ENCODE results near the gene GPX4. TPM values are rescaled to one million over a fixed set of nuclear protein-coding genes. Genes with fewer than 3 reads are reported as not detected.

GPX4 gene
- total and polyA plus RNA-seq, 10 of the 15 experiments (the other 5 are each of a cell fraction or from before 2014, with no cell fraction given): 33.3 to 749 (median 297) TPM

DNA sequence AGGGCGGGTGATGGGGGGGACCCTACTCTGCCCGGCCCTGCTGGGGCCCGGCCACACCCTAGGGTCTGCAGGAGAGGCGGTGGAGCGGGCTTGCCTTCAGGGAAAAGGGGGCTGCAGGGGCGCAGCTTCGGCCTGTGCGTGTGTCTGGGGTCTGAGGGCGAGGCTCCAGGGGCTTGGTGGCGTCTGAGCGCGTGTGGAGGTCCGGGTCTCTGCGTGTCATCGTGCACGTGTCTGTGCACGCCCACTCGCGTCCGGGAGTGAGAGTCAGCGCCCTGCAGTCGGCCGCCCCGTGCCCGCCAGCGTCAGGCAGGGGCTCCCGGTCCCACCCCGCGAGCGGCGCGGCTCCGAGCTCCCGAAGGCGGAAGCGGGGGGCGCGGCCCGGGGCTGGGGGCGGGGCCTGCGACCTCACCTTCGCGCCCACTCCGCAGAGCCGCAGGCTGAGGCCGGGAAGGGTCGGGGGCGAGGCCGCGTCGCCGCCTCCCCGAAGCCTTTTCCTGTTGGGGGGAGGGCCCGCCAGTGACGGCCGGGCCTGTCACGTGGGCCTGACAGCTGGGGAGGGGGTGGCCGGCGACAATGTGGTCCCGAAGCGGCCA is 37.0 kb upstream of the GPX4 start, which contains the start of gene ARHGAP45 (continued):
- TF ChIP-seq, protein P1, sequence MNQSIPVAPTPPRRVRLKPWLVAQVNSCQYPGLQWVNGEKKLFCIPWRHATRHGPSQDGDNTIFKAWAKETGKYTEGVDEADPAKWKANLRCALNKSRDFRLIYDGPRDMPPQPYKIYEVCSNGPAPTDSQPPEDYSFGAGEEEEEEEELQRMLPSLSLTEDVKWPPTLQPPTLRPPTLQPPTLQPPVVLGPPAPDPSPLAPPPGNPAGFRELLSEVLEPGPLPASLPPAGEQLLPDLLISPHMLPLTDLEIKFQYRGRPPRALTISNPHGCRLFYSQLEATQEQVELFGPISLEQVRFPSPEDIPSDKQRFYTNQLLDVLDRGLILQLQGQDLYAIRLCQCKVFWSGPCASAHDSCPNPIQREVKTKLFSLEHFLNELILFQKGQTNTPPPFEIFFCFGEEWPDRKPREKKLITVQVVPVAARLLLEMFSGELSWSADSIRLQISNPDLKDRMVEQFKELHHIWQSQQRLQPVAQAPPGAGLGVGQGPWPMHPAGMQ (IDR thresholded peaks at IDR 0.05; ENCODE audit: borderline replicate concordance): no peak
- TF ChIP-seq TCF3 (IDR thresholded peaks at IDR 0.05; ENCODE audit: borderline replicate concordance, insufficient read depth, low read depth, low read length) (0 out of 2 replicates have a peak, but pooled peaks have one; percentile 56), MEF2A (IDR thresholded peaks at IDR 0.05; ENCODE audit: insufficient read depth, low read depth, low read length) (0 out of 2 replicates have a peak, but pooled peaks have one; percentile 11), FOS (IDR thresholded peaks at IDR 0.05; ENCODE audit: borderline replicate concordance, extremely low read depth, insufficient read length) (no peak), GATAD2B (conservative IDR thresholded peaks at IDR 0.05; ENCODE audit: low read depth) (peak; percentile 88; the same call in 1 of the 2 replicates), GABPA (IDR thresholded peaks at IDR 0.05; ENCODE audit: low read depth) (no peak), SMARCA5 (IDR thresholded peaks at IDR 0.05) (peak; percentile 96), CREB1 (IDR thresholded peaks at IDR 0.05; ENCODE audit: low read depth) (peak; percentile 18; the same call in 1 of the 2 replicates), IKZF1 (conservative IDR thresholded peaks at IDR 0.05) (peak; percentile 76), DPF2 (IDR thresholded peaks at IDR 0.05) (peak; percentile 79; the same call in 1 of the 2 replicates), NFYB (IDR thresholded peaks at IDR 0.05; ENCODE audit: insufficient read depth, low read depth, low read length) (no peak), BHLHE40 (IDR thresholded peaks at IDR 0.05; ENCODE audit: borderline replicate concordance in 1 of 2, low read depth in 2 of 2, low read length in 1 of 2) (peak; percentile 89 to 97), ZNF217 (IDR thresholded peaks at IDR 0.05) (0 out of 2 replicates have a peak, but pooled peaks have one; percentile 30), STAT1 (conservative IDR thresholded peaks at IDR 0.05) (no peak), ZNF622 (IDR thresholded peaks at IDR 0.05) (no peak), RUNX3 (IDR thresholded peaks at IDR 0.05; ENCODE audit: low read length) (peak; percentile 31; the same call in 1 of the 2 replicates), BACH1 (IDR thresholded peaks at IDR 0.05; ENCODE audit: borderline replicate concordance) (0 out of 2 replicates have a peak, but pooled peaks have one; percentile 73), POLR2A (IDR thresholded peaks at IDR 0.05; ENCODE audit: low read depth, low read length) (peak; percentile 69)
- TF ChIP-seq, protein P2, sequence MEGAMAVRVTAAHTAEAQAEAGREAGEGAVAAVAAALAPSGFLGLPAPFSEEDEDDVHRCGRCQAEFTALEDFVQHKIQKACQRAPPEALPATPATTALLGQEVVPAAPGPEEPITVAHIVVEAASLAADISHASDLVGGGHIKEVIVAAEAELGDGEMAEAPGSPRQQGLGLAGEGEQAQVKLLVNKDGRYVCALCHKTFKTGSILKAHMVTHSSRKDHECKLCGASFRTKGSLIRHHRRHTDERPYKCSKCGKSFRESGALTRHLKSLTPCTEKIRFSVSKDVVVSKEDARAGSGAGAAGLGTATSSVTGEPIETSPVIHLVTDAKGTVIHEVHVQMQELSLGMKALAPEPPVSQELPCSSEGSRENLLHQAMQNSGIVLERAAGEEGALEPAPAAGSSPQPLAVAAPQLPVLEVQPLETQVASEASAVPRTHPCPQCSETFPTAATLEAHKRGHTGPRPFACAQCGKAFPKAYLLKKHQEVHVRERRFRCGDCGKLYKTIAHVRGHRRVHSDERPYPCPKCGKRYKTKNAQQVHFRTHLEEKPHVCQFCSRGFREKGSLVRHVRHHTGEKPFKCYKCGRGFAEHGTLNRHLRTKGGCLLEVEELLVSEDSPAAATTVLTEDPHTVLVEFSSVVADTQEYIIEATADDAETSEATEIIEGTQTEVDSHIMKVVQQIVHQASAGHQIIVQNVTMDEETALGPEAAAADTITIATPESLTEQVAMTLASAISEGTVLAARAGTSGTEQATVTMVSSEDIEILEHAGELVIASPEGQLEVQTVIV (IDR thresholded peaks at IDR 0.05; ENCODE audit: borderline replicate concordance, partially characterized antibody): no peak
- TF ChIP-seq, protein P3, sequence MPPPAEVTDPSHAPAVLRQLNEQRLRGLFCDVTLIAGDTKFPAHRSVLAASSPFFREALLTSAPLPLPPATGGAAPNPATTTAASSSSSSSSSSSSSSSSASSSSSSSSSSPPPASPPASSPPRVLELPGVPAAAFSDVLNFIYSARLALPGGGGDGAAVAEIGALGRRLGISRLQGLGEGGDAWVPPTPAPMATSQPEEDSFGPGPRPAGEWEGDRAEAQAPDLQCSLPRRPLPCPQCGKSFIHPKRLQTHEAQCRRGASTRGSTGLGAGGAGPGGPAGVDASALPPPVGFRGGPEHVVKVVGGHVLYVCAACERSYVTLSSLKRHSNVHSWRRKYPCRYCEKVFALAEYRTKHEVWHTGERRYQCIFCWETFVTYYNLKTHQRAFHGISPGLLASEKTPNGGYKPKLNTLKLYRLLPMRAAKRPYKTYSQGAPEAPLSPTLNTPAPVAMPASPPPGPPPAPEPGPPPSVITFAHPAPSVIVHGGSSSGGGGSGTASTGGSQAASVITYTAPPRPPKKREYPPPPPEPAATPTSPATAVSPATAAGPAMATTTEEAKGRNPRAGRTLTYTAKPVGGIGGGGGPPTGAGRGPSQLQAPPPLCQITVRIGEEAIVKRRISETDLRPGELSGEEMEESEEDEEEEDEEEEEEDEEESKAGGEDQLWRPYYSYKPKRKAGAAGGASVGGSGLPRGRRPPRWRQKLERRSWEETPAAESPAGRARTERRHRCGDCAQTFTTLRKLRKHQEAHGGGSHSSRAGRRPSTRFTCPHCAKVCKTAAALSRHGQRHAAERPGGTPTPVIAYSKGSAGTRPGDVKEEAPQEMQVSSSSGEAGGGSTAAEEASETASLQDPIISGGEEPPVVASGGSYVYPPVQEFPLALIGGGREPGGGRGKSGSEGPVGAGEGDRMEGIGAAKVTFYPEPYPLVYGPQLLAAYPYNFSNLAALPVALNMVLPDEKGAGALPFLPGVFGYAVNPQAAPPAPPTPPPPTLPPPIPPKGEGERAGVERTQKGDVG (CRISPR knock-in tag; IDR thresholded peaks at IDR 0.05): no peak
- TF ChIP-seq, protein P4, sequence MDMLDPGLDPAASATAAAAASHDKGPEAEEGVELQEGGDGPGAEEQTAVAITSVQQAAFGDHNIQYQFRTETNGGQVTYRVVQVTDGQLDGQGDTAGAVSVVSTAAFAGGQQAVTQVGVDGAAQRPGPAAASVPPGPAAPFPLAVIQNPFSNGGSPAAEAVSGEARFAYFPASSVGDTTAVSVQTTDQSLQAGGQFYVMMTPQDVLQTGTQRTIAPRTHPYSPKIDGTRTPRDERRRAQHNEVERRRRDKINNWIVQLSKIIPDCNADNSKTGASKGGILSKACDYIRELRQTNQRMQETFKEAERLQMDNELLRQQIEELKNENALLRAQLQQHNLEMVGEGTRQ (IDR thresholded peaks at IDR 0.05; ENCODE audit: borderline replicate concordance, low read depth, low read length): peak; percentile 40
